HG02763 (cell line): ENCODE results near the gene TMEM9.

Experiments used
- ATAC-seq: cut with Tn5 transposase; IDR thresholded peaks from one replicate; pipeline ENCODE4 v1.9.1; 2021; ENCODE audit warnings: mild to moderate bottlenecking, moderate library complexity; ENCODE audit not compliant: unreplicated experiment

TMEM9 gene

DNA sequence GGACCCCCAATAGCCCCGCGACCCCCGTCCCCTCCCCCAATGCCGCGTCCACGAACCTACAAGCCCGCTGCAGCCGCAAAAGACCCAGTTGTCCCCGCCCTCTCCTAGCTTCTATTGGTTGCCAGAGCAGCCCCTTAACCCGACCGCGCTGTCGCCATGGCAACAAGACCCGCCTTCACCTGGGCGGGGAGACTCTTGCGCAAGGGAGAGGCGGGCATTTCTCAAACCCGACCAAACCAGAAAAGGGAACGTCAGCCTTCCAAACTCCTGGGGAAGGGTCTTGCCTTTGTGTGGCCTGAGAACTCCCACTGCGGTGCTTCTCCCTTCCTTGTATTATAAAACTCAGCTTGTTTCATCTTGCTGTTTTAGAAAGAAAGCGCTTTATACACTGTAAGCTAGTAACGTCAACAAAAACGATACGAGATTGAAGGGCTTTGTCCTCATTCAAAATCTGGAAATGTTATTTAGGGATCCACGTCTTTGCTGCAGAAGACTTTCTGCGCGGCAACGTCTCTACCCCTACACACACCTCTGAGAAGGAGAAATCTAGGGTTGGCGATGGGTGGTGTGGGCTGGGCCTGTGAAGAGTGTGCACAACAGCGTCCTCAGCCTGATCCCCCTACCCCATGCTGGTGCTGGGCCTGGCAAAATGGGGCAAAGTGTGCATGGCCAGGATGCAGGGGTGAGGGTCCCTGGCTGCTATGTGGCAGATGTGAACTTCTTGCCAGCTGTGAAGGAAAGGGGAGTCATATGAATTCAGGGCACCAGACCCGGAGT, at the start of gene TMEM9:
Gene TMEM9, minus strand, starts transcription at position 86 of the 777 bp plus-strand sequence. CDS start 551 bp downstream, outside the sequence.
- ATAC-seq, result peak; percentile 96

DNA sequence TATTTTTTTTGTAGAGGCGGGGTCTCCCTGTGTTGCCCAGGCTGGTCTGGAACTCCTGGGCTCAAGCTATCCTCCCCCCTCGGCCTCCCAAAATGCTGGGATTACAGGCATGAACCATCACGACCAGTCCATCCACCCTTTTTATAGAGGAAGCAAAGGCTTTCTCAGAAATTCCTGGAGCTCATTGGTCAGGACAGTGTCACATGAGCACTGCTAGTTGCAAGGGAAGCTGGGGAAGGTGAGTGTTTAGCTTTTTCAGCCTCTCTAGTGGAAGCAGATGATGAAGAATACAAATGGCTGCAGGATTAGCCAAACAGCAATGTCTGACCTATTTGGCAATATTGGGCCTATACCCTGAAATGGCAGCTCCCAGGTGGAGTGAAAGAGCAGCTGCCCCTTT, 44.3 kb upstream of the TMEM9 start:
- ATAC-seq, result no peak

DNA sequence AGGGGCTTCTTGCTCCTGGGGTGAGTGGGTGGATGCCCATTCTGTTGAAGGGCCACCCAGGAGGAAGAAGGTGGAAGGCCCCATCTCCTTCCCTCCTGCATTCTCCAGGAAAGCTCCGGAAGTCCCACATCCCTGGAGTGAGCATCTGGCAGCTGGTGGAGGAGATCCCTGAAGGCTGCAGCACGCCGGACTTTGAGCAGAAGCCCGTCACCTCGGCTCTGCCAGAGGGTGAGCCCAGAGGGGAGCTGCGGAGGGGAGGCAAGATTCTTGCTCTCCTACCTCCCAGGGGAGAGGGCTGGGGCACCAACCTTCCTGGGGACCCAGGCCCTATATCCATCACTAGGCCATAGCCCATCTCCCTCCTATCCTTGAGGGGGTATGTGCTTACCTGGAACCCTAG, 39.8 kb upstream of the TMEM9 start:
- ATAC-seq, result no peak

DNA sequence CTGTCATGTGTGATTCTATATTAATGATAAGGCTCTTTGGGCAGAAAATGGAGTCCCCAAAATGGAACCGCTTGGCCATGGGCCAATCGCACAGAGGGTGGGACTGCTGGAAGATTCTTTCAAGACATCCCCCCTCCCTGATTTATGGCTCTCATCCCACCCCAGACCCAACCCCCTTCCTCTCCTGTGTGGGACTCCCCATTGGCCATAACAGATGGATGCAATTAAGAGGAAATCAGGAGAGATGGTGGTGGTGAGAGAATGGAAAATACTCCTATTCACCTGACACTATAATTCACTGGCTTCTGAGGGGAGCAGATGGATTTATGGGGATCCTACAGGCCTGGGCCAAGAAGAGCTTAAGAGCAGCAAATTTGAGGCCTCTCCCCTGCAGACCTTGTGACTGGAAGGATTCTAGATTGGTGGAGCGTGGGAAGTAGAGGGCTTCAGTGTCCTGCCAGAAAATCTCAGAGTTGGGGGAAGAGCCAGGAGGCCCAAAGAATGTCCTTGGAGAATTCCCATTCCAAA, 38.1 kb upstream of the TMEM9 start:
- ATAC-seq, result no peak

DNA sequence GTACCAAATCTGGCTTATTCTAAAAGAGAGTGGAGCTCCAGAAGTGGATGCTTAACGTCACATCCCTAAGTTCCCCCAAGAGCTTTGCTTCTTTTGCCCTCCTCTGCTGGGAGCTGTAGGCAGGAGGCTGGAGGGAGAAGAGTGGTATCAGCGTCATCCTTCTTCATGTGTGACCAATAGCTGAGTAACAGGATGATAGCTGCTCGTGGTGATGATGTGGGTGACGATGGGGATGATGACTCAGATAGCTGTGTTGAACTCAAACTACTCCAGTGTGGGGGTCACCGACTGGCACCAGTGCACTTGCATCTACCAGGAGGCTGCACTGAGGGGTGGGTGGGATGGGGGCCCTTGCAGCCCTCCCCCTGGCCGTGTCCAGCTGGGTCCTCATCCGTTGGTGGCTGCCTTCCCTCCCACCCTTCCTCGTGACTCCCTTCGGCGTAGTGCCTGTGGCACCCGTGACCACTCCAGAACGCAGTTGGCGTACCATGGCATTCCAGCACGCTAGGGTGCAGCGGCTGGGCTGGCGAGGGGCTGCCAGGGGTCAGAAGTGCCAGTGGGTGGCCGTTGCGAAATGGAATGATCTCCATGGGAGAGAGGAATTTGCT, 37.5 kb upstream of the TMEM9 start:
- no peak for ATAC-seq

DNA sequence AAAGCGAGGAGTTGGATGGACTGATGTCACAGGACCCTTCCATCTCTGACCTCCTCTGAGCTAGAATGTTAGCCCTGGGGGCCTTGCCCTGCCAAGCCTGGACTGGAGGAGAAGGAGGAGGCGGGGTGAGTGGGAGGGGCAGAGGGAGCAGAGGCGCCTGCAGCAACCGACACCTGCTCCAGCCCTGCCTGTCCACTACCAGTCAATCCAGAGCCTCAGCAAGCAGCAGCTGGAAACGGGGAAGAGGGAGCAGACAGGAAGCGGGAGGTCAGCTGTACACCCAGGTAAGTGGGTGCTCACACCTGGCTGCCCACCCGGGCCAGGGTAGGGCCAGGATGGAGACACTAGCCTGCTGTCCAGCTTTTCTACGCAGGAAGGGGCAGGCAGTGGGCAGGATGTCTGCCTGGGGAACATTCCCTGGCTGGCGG, 36.4 kb upstream of the TMEM9 start, which contains the start of gene IGFN1:
Gene IGFN1, plus strand, starts transcription at position 201 of the 428 bp plus-strand sequence. CDS start 2,470 bp downstream, outside the sequence.
- no peak for ATAC-seq

DNA sequence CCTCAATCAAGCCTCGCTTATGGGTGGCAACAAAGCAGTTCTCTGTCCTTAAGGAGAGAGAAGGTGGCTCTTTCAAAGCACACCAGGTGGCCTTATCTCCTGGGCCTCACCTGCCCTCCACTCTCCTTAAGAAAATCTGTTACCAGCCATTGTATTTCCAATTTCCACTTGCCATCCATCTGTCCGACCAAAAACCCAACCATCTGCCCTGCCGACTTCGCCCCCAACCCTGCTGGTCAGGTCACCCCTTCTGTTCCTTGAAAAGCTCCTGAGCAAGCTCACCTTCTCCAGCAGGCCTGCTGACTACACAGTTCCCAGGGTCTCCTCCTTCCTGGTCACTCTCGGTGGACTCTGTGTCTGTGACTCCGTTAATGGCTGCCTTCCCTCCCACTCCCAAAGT, 35.7 kb upstream of the TMEM9 start:
- no peak for ATAC-seq

DNA sequence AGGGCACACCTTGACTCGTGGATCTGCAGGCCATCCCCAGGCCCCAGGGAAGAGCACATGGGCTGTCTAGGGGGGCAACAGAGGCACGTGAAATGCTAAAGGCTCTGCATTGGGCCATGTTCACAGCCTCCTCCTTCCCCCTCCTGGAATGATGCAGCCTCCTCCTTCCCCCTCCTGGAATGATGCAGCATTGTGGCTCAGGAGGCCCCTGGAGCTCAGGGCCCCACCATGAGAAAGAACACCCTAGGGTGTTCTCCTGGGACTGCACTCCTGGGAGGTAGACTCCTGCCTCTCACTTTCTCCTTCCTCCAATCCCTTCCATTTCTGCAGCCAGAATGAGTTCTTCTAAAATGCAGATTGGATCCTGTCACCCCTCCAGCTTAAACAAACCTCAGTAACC, 34.8 kb upstream of the TMEM9 start:
- no peak for ATAC-seq

DNA sequence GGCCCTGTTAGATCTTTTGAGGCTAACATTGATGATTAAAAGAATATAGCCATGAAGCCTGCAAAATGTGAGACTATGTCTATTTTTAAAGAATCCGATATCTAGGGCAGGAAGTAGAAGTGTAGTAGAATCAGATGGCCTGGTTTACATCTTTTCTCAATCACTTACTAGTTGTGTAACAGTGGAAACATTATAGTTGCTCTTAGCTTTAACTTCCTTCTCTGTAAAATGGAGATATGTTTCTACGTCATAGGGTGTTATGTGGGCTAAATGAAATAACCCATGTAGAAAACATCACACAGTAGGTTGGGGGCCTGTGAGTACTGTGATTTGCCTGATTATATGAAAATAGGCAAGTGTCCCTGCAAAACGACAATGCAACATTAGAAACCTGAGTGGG, 31.9 kb upstream of the TMEM9 start:
- ATAC-seq, result no peak

DNA sequence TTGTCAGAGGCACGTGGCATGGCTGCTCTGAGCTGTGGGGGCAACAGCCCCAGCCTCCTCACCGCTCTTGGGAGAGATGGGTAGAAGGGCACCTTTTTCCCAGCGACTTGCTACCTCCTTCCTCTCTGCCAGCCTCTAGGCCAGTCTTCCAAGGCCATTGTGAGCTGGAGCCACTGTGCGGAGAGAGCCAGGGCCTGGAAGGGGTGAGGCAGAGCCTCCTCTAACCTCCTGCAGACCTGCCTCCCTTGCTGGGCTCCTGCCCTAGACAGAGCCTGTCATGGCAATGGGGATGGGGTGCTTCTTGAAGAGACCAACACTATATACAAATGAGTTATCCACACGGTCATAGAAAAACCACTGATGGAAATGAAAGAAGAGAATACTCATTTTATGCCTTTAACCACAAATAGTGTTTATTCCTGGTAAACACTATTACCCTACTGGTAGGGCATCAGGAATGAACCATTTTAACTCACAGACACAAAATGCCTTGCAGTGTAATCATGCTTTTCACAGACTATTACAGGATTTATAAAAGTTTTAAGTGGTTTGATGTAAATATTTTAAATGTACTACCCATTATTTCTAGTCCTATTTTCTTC, 31.4 kb upstream of the TMEM9 start:
- ATAC-seq, result no peak

DNA sequence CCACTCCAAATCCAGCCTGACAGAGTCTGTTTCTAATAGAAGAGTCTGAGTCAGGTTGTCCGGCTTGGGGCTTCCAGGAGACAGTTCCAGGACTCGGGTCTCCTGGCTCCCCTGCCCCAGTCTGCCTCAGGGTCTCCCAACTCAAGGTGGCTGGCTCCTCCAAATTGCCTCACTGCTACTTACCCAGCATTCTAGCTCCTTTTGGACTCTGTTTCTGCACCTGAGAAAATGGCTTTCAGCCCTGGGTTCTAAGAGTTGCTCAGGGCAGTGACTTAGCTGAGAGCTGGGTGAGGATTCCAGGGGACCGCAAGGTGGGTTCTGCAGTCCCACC, 30.8 kb upstream of the TMEM9 start:
- no peak for ATAC-seq

DNA sequence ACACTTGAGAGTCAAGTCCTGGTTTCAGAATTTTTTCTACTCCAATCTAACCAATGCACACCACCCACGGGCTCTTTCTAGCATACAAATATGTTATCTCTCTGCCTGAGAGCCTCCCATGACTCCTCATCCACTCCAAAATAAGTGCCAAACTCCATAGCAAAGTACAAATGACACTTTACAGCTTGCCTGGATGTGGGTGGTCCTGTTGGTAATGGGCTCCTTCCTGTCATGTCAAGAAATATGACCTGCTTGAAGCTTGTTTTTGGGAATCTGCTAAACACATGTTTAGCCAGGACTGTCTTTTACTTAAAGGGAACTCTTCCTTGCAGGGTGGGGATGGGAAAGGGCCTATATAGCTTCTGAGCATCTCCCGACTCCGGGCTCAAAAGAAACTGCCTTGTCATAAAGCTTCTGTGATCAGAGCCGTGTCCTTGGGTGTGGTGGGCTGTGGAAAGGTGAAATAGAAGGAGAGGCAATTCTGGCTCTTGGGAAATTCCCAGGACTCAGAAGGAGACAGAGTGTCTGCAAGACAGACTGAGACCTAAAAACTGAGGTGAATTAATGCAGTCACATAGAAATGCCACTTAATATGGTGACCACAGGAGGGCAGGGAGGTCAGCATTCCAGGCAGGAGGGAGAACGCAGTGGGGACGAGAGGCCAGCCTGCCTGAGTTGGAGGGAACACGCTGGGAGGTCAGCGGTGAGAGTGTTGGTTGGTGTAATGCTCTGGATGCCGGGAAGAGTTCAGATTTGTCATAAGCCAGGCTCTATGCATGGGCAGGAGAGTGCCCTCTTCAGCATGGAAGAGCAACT, 30.2 kb upstream of the TMEM9 start:
- ATAC-seq, result no peak

DNA sequence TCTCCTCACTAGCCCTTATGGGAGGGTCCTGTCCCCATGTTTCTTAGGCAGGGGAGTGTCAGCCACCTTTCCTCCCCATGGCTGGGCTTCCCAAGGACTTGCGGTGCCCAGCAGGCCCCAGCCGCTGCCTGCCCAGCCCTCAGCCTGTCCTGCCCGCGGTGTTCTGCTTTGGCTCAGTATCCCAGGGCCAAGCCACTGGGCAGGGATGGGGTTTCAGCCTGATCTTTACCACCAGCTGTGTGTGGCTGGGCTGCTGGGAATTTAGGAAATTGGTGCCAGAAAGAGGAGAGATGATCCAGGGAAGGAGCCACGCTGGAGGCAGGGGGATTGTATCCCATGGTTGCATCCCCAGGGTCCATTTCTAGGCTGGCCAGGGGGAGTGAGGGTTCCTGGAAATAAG, 29.5 kb upstream of the TMEM9 start:
- no peak for ATAC-seq

DNA sequence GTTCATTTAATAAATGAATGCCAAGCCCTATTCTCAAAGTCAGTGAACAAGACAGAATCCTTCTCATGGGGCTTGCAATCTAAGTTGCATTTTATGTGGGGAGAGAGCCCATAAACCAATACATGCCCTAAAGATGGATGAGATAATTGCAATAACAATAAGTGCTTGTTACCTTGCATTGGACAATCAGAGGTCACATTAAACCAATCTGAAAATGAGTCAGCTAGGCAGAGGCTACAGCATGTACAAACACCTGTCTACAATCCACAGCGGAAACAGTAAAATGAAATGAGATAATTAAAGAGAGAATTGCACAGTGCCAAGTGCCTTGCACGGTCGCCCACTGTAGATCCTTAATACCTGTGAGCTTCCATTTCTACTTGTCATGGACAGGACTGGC, 28.9 kb upstream of the TMEM9 start:
- no peak for ATAC-seq

DNA sequence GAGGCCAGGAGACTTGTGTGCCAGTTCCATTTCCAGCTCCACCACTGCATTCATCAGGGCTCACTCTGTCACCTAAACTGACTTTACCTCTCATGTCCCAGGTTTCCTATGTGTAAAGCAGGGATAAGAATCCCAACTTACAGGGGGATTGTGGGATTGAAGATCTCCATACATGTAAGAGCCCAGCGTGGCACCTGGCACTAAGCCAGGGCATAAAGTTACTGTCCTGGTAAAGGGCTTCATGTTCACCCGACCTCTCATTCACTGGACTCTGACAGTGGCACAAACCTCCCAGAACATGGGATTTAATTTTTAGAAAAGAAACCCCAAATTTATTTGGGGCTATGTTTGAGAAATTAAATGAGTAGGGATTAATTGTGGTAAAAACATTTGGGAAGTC, 27.5 kb upstream of the TMEM9 start:
- no peak for ATAC-seq

DNA sequence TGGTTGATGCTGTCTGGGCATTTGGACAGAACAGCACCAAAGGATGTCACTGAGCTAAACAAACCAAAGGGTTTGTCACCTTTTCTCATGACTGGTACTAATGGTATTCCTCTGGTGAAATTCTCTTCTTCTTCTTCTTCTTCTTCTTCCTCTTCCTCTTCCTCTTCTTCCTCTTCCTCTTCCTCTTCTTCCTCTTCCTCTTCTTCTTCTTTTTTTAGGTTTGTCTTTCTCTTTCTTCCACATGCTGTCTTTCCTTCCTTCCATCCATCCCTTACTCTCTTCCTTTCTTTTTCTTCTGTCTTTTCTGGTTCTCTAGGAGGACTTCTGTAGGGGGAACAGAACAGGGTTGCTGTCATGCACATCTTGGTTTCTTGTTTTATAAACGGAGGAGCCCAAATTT, 27.0 kb upstream of the TMEM9 start:
- no peak for ATAC-seq

DNA sequence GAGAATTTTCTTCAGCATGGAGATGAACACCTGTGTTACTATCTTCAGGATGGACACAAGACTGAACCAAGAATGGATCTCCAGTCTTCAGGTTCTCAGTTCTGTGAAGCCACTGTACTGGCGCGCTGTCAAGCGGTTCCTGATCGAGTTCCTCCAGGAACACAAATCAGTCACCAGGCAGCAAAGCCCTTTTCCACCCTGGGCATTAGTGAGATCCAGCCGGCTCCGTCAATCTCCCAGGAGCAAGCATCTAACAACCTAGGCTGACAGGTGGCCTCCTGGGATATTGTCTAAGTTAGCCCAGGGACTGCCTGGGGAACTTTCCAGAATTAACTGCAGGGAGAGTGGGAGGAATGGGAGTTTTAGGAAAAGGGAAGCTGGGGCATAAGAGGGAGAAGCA, 26.6 kb upstream of the TMEM9 start:
- ATAC-seq, result no peak

DNA sequence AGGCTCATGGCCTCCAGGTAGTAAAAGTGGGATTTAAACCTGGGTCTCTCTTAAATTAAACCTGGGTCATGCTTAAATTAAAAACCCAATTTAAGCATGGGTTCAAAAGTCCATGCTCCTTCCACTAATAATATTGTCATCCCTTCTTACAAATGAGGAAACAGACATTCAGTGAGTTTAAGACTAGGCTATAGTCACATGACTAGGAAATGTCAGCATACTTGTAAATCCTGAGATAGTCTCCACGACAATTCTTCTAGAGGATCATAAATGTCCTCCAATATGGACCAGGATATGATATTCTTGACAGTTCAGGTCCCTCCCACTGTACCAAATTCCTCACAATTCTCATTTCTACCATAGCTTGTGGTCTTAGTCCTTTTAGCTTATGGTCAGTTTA, 25.9 kb upstream of the TMEM9 start:
- no peak for ATAC-seq

DNA sequence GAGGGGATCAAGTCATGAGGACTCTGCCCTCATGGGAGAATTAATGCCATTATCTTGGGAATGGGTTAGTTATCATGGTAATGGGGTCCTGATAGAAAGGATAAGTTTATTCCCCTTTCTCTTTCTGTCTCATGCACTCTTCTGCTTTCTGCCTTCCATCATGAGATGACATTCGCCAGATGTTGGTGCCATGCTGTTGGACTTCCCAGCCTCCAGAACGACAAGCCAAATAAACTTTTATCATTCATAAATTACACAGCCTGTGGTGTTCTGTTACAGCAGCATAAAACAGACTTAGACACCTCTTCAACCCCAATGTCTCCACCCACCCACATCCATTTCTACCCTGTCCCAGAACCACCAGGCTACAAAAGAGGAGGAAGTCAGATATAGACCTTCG, 24.4 kb upstream of the TMEM9 start:
- no peak for ATAC-seq

DNA sequence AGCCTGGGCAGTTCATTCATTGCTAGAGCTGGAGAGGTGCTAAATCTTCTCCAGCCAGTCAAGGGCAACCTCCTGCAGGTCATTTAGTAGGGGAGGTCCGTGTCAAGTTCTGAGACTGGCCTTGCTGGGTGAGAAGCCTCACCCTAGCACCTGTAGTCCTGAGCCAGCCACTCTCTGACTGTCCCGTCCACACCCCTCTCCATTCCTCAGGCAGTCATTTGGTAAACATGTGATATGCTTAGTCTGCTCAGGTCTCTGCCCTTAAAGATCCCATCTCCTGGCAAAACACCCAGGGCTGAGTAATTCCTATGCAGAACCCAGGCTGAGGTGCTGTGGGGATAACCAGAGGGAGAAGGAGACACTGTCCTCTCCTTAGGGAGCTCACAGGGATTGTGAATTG, 22.7 kb upstream of the TMEM9 start:
- no peak for ATAC-seq

DNA sequence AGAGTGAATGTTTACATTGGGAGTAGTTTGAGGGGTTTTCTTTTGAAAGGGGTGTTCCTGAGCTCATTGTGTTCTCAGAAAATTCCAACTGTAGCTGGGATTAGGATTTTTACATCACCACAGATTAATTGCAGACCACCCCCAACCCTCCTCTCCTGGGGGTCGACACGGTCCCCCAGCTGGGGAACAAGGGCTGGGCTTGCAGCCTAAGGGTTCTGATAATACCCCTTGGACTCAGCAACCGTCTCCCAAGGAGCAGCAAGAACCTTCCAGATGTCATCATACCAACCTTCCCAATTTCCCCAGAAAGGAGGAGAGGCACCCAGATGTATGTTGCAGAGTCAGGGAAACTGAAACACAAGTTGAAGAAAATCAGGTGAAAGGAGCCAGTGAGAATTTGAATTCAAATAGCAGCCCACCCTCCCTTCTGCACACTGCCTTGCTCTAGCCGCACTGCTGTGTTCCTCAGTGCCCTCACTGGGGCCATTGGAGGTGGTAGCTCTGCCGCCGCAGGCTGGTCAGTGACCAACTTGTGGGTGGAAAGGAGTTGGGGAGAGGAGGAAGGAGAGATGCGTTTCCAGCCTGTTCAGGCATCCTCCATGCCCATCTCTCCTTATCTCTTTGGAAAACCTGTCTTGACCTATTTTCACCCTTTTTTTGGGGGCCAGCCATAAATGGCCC, 21.7 kb upstream of the TMEM9 start:
- no peak for ATAC-seq
